Middle frontal gyrus (tissue), 1 donor: ENCODE data around the gene HS2ST1.
"Not testable (repeated sequence)": the region's sequence is repeated elsewhere in the genome, so short reads cannot be mapped to it uniquely, and the experiment has no call there.

Experiments
- DNase-seq: peaks from one replicate; pipeline ENCODE4 v3.0.0-alpha.2; 2015; ENCODE audit warnings: low spot score; ENCODE audit errors: extremely low spot score

The HS2ST1 gene

DNA sequence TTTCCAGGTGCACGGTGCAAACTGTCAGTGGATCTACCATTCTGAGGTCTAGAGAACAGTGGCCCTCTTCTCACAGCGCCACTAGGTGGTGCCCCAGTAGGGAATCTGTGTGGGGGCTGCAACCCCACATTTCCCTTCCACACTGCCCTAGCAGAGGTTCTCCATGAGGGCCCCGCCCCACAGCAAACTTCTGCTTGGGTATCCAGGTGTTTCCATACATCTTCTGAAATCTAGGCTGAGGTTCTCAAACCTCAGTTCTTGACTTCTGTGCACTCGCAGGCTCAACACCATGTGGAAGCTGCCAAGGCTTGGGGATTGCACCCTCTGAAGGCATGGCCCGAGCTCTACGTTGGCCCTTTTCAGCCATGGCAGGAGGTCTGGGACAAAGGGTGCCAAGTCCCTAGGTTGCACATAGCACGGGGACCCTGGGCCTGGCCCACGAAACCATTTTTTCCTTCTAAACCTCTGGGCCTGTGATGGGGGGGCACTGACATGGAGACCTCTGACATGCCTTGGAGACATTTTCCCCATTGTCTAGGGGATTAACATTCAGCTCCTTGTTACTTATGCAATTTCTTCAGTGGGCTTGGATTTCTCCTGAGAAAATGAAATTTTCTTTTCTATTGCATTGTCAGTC is 10.0 kb downstream of the HS2ST1 start:
- DNase-seq: no peak

DNA sequence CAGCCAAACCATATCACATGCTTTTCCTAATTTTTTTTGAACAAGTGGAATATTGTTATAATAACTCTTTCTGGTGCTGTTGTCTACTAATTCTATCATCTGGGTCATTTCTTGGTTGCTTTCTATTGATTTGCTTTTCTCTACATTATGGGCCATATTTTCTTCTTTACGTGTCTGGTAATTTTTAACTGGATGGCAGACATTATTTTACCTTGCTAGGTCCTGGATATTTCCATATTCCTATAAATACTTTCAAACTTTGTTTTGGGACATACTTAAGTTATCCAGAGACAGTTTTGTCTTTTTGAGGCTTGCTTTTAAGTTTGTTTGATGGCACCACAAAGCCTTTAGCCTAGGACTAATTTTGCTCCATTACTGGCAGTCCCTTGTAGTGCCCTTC is 11.3 kb downstream of the HS2ST1 start:
- DNase-seq: no peak

DNA sequence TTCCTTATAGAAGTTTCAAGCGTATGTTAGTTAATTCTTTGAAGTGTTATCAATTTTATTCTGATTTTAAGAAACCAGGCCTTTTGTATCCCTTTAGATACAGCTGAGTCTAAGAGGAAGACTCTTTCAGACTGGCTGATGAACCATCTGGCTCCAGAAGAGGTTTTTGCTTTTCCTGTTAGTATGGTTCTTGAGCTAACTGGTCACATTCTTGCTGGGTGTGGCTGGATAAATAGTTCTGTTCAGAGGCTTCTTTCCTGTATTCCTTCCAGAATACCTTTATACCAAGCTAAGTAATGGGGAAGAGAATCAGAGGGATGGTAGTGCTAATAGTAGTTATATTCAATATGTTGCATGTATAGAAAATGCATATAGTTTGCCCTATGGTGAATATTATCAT is 12.4 kb downstream of the HS2ST1 start:
- DNase-seq: no peak

DNA sequence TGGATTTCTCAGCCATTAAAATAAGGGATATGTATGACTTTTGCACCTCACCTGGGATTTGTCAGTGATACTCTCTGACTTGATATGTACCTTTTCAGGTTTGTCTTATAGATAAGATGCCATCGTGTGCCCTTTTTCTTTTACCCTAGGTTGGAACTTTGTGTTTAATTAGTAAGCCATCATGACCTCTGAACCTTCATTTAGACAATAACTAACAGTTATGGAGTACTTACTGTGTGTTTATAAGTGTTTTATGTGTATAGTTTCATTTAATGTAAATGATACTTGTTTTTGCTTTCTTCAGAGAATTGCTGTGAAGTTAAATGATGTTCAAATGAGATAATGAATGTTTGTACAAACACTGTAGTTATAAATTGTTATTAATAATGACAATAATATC is 14.4 kb downstream of the HS2ST1 start:
- DNase-seq: no peak

DNA sequence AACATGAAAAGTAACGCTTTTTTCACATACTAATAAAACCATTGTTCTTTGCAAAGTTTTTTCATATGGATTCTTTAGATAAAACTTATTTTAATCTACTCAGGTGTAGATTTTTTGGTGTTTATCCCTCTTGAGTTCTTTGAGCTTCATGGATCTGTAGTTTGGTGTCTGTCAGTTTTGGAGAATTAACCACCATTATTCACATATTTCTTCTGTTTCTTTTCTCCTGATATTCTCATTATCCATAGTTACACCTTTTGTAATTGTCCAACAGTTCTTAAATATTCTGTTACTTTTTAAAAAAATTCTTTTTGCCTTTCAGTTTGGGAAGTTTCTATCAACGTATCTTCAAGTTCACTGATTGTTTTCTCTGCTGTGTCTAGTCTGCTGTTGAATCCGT is 18.6 kb downstream of the HS2ST1 start:
- no peak for DNase-seq

DNA sequence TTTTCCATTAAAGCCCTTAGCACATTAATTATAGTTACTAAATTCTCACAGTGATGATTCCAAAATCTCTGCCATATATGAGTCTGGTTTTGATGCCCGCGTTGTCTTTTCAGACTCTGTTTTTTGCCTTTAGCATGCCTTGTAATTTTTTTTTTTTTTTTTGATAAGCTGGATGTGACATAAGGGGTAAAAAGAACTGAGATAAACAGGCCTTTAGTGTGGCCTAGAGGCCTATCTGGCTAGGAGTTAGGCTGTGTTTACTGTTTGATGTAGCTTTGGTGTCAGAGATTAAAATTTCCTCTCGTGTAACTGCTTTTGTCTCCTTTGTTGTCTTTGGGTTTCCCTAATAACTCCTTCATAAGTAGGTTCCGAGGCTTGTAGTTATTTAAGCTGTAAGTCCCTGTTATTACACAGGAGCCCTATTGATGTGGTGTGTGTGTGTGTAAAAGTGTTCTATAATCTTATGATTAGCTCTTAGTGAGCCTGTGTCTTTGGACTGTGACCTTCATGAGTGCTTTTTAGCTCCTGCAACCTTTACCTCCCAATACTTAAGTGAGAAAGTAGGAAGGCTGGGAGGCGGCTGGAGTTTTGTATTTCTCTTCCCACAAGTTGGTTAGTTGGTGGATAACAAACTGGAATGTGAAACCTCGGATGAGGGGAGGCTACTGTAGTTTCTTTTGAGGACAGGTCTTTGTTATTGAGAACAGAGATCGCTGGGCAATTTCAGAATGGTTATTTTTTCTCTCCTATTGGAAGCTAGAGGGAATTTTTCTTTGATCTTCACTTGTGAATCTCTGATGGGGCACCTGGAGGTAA is 19.3 kb downstream of the HS2ST1 start:
- no peak for DNase-seq

DNA sequence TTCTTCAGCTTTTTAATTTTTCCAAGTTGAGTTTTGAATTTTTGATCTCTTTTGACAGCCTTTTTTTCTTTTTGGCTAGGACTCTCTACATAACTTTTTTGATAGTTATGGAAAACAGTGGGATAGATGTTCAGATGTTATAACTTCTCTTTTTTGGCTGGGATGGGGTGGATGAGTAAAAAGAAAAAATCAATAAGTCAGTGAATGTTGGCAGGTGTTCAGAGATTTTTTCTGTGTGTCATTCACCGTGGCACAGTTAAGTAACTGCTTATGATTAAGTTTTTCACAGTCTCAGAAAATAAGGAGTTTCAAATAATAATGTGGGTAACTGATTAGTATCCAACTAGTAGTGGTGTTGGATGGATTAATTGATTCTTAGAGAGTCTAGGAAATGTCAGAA is 24.0 kb downstream of the HS2ST1 start:
- no peak for DNase-seq

DNA sequence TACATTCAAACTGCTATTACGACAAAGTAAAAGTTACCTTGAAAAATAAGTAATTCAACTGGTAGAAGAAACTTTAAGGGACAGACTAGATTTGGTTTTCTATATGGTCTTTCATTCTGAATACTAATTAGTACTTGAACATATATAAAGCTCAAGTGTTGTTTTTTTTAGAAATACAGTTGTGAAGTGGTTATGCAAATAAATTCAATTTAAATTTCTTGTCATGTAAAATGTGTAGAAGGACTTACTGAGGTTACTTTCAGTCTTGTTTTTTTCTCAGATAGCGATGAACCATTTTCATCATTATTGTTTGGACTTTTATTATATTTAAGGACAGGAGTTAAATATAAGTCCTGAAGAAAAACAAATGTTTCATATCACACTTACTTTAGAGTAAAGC is 24.4 kb downstream of the HS2ST1 start:
- DNase-seq: no peak

DNA sequence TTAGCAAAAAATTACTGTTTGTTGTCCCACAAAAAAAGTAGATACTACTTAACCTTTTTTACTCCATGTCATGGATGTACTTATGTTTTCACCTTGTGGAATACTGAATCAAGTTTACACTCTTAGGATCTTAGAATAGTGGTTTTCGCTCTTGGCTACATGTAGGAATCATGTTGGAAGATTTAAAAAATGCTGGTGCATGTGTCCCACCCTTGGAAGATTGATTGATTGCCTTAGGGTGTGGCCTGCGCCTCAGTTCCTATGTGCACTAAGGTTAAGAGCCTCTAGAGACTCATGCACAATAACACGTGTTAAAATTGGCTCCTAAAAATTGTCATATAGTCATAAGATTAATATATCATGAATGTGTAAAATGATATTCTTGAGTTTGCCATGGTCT is 25.0 kb downstream of the HS2ST1 start:
- no peak for DNase-seq

DNA sequence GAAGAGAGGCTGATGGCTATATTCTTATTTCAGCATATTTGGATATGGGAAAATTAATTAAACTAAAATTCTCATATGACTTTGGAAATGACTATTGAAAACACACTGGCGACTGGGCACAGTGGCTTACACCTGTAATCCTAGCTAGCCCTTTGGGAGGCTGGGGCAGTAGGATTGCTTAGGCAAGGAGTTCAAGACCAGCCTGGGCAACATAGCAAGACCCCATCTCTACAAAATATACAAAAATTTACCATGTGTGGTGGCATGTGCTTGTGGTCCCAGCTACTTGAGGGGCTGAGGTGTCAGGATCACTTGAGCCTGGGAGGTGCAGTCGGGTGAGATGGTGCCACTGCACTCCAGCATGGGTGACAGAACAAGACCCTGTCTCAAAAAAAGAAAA is 26.2 kb downstream of the HS2ST1 start:
- DNase-seq: no peak

DNA sequence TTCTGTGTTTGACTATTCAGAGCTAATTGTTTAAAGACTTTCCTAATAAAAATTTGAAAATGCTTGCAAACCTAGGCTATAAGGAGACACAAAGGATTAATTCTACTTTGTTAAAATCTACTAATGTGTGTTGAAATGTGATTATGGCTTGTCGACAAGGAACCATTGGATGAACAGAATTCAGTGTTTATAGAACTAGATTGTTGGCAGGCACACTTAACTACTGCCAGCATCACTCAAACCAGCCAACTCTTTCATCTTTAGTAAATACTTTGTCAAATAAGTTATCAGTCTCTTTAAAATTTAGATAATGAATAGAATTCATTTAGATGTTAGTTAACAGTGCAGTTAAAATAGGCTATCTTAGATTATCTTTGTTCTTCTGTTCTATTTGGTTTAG is 27.6 kb downstream of the HS2ST1 start:
- no peak for DNase-seq

DNA sequence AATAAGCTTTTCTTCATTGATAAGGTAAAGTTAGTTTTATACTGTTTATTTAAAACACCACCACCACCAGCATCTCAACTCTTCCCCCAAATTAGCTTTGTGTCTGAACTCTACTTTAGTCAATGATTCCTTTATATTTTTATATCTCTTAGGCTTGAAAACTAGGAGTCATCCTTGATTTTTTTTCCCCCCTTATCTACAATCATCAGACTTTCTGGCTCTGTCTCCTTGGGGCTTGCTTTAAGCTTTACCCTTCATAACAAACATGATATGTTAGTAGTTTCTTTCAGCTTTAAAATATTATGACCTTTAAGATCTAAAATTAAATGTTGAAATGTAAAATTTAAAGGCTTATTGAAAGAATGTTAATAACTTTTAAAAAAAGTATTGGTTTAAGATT is 28.3 kb downstream of the HS2ST1 start:
- DNase-seq: no peak

DNA sequence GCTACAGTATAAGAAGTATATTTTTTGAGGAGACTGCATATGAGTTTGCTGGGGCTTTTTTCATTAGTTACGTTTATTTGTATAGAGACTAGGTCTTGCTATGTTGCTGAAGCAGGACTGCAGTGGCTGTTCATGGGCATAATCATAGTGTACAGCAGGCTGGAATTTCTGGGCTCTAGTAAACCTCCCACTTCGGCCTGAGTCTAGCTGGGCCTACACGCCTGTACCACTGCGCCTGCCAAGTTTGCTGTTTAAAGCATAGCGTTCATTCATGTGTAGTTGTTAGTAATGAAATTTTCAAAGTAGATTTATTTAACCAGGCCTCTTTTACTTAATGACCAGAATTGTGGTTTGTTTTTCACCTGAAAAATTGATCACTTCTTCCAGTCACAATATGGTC is 33.8 kb downstream of the HS2ST1 start:
- DNase-seq: no peak

DNA sequence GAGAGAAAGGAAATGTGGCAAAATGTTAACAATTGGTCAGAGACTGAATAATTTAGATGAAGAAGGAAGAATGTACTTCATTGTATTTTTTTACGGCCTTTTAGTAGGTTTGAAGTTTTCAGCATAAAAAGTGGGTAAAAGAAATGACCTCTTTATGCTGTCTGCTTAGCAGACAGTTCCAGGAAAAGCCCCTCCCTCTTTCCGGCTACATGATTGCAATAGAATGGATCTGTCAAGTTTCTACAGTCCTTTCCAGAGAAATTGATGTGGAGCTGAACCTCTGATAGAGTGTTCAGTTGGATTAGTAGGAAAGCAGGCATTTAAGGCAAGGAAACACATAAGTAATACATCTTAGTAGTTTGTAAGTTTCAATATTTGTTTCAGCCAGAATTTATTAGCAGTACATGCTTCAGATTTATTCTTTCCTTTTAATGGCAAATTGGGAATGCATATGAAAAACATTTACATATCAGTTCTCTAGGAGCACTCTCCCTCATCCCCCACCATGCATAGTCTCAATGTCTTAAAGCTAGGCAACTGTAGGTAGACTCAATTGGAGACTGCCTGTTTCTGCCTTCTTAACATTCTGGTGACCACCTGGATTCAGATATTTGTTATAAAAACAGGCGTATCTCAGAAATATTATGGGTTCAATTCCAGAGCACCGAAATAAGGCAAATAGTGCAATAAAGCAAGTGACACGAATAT is 36.4 kb downstream of the HS2ST1 start:
- no peak for DNase-seq

DNA sequence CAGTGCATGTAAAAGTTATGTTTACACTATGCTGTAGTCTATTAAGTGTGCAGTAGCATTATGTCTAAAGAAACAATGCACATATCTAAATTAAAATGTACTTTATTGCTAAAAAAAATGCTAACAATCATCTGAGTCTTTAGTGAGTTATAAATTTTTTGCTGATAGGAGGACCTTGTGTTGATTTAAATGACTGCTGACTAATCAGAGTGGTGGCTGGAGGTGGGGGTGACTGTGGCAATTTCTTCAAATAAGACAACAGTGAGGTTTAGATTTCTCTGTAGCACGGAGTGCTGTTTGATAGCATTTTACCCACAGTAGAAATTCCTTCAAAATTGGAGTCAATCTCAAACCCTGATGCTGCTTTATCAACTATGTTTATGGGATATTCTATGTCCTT is 37.0 kb downstream of the HS2ST1 start:
- DNase-seq: no peak

DNA sequence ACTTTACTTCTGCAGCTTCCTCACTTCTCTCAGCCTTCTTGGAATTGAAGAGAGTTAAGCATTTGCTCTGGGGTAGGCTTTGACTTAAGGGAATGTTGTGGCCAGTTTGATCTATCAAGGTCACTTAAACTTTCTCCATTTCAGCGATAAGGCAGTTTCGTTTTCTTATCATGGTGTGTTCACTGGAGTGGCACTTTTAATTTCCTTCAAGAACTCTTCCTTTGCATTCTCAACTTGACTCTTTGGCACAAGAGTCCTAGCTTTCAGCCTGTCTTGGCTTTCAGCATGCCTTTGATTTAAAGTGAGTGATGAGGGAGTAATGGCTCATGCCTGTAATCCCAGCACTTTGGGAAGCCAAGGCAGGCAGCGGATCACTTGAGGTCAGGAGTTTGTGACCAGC is 38.7 kb downstream of the HS2ST1 start:
- no peak for DNase-seq

DNA sequence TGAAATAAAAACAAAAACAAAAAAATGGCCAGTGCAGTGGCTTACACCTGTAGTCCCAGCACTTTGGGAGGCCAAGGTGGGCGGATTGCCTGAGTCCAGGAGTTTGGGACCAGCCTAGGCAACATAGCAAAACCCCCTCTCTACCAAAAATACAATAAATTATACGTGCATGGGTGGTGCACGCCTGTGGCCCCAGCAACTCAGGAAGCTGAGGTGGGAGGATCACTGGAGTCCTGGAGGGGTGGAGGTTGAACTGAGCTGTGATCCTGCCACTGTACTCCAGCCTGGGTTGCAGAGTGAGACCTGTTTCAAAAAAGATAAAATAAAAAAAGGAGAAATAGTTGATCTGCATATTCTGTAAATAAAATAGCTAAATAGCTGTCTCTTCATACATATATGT is 41.2 kb downstream of the HS2ST1 start:
- no peak for DNase-seq

DNA sequence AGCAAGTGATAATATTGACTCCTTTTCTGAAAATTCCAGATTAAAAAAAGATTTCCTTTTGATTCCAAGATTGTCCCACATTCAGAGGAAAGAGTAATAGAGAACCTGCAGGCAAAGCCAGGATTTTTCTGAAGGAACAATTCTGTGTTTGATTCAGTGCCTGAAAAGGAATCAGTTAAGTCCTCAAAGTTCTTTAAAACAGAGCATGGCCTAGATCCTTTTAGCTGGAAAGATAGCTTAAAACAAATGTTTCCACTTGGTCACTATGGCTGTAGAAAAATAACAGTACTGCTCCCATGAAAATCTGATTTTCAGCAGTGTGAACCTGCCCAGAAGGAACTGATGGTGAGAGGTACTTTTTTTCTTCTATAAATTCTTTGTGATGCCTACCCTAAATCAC is 41.8 kb downstream of the HS2ST1 start:
- DNase-seq: no peak

DNA sequence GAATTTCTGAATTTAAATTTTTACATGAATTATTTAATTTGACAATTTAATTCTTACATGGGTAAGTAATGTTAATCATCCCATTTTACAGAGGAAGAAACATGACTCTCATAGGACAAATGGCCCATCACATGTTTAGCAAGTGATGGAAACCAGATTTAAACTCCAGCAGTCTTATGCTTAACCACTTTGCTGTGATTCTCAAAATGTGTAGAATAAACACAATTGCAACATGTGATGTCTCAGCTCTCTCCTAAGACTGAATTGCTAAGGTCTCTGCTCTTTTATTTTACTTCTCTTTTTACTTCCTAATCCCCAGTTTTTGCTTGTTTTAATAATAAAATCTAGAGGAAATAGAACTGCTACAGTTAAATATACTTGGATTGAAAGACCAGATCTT is 42.8 kb downstream of the HS2ST1 start:
- DNase-seq: no peak

DNA sequence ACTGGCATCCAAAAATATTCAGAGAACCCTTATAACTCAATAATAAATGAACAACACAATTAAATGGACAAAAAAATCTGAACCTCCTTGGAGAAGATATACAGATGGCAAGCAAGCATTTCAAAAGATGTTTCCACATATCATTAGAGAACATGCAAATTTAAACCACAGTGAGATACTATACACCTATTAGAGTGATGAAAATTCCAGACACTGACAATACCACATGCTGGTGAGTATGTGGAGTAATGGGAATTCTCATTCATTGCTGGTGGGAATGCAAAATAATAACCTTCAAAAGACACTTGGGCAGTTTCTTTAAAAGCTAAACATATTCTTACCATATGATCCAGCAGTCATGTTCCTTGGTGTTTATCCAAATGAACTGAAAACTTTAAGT is 46.1 kb downstream of the HS2ST1 start:
- no peak for DNase-seq

DNA sequence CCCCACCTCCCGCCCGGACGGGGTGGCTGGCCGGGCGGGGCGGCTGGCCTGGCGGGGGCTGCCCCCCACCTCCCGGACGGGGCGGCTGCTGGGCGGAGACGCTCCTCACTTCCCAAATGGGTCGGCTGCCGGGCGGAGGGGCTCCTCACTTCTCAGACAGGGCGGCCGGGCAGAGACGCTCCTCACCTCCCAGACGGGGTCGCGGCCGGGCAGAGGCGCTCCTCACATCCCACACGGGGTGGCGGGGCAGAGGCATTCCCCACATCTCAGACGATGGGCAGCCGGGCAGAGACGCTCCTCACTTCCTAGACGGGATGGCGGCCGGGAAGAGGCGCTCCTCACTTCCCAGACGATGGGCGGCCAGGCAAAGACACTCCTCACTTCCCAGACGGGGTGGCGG is 49.4 kb downstream of the HS2ST1 start:
- not testable (repeated sequence) for DNase-seq

DNA sequence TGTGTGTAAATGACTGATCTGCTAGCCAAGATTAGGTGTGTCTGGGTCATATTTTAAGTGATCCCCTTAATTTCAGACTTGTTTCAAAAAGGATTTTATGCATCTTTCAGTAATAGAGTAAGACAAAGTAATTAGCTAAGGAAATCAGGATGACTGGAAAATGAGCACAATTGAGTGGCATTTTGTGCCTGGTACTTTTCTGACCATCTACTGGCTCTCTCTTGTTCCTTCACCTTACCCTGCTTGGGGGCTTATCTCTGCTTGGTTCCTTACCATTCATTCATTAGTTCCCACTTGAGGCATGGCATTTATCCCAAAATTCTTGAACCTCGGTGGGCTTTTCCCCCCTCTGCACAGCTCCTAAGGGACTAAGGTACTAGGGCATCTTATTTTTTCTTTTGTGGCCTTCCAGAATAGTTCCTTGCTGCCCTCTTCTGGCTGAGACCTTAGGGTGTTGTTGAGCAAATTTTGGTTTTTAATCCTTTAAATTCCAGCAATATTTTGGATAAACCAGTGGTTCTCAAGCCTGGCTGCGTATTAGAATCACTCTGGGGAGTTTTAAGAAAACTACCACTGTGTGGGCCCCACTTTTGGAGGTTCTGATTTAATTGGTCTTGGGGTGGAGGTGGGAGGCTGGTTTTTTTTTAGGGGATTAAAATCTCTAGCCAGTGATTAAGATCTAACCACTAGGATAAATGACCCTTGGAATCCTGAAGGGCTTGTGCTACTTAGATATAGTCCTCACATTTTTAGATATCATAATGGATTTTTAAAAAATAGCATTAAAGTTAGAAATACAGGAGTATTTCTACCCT is 50.8 kb downstream of the HS2ST1 start:
- no peak for DNase-seq
